Transverse colon (tissue), 3 donors: ENCODE results near the gene PRKCA.

Source experiments
- POLR2A ChIP-seq: fragments of 450-650 bp; IDR thresholded peaks from one replicate; pipeline ENCODE4 v1.6.1; 2016; ENCODE audit warnings: antibody characterized with exemption, mild to moderate bottlenecking, moderate library complexity
- TF ChIP-seq, protein P1 (sequence below), 5 experiments: fragments of 200-600 bp in 3 of 5; fragments of 450-650 bp in 2 of 5; sonication (generic) in 3 of 5; IDR thresholded peaks; 1 replicate in 2 of 5; 2 replicates in 3 of 5; pipeline ENCODE4 v1.5.1; 2016 to 2017; ENCODE audit warnings: antibody characterized with exemption in 5 of 5, inconsistent platforms in 3 of 5, mild to moderate bottlenecking in 2 of 5, moderate library complexity in 1 of 5

GRCh38 chr17:66341462-66341861, 39.0 kb downstream of the PRKCA start:
- TF ChIP-seq POLR2A = no peak
- TF ChIP-seq, protein P1, sequence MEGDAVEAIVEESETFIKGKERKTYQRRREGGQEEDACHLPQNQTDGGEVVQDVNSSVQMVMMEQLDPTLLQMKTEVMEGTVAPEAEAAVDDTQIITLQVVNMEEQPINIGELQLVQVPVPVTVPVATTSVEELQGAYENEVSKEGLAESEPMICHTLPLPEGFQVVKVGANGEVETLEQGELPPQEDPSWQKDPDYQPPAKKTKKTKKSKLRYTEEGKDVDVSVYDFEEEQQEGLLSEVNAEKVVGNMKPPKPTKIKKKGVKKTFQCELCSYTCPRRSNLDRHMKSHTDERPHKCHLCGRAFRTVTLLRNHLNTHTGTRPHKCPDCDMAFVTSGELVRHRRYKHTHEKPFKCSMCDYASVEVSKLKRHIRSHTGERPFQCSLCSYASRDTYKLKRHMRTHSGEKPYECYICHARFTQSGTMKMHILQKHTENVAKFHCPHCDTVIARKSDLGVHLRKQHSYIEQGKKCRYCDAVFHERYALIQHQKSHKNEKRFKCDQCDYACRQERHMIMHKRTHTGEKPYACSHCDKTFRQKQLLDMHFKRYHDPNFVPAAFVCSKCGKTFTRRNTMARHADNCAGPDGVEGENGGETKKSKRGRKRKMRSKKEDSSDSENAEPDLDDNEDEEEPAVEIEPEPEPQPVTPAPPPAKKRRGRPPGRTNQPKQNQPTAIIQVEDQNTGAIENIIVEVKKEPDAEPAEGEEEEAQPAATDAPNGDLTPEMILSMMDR (IDR thresholded peaks at IDR 0.05) = no peak
